Measurements from ENCODE around the gene FARSA. TPM values are rescaled to one million over a fixed set of nuclear protein-coding genes. Genes with fewer than 3 reads are reported as not detected.

FARSA gene
- total and polyA plus RNA-seq, 10 of the 15 experiments (the other 5 are each of a cell fraction or from before 2014, with no cell fraction given) = 20.3 to 212 (median 76.4) TPM

- H4K20me1 ChIP-seq (ENCODE audit: control insufficient read depth, insufficient read depth) = no peaks in the 10 kb centered on the region
- no peak for DNase-seq (ENCODE audit: low read depth, low spot score)
- BruUV-seq (replicated peaks) = TSS peak; percentile 43
- WGBS (ENCODE audit: insufficient coverage, insufficient replicate concordance, low lambda C conversion rate, missing lambda C conversion rate) = 34% methylated on average over 14 of the region's 14 CpGs
- peaks cover 40% of the 10 kb centered on the region for H3K79me2 ChIP-seq (ENCODE audit: control insufficient read depth, insufficient read depth, low read length)
- H3K9me3 ChIP-seq (replicated peaks; ENCODE audit: control insufficient read depth, insufficient read depth, low read length) = no peaks in the 10 kb centered on the region
- in situ Hi-C loops (cut with MboI) (no loop called here), intact Hi-C loops (cut with micrococcal nuclease; ENCODE audit: unreplicated experiment) (no loop called here)
- H3K4me3 ChIP-seq = peak overlapping the region; percentile 82
- FAIRE-seq = peak; percentile 56
- peaks cover 29% of the 10 kb centered on the region for H3K4me1 ChIP-seq (ENCODE audit: control insufficient read depth, insufficient read depth, low read length)
- RAD21 ChIA-PET (ENCODE audit: unreplicated experiment) = interaction anchor here (0.9 kb wide), 1 partner anchor 56 kb away, joined by 3 read pairs; the partner anchor contains the start of gene GCDH
- peak overlapping the region; percentile 93 for H3K4me2 ChIP-seq (ENCODE audit: control insufficient read depth, insufficient read depth)
- peaks cover 30 to 31% of the 10 kb centered on the region in 2 experiments for H3K36me3 ChIP-seq (ENCODE audit: control insufficient read depth in 2 of 2, insufficient read depth in 2 of 2, low read length in 1 of 2)
- H3K9ac ChIP-seq (ENCODE audit: control insufficient read depth, insufficient read depth, low read length) = peak overlapping the region; percentile 95
- SMC1A ChIA-PET (ENCODE audit: uncharacterized antibody, unreplicated experiment) = interaction anchor here (0.9 kb wide), 1 partner anchor 48 kb away, joined by 4 read pairs; no protein-coding TSS in a partner anchor
- ATAC-seq = no peak
- CTCF ChIA-PET = interaction anchor here (1.3 kb wide), 1 partner anchor 18 kb away, joined by 11 read pairs; no protein-coding TSS in a partner anchor
- TF ChIP-seq POLR2AphosphoS2 (IDR thresholded peaks at IDR 0.05; ENCODE audit: low read depth, low read length) (0 out of 2 replicates have a peak, but pooled peaks have one; percentile 3), TCF7 (IDR thresholded peaks at IDR 0.05; ENCODE audit: borderline replicate concordance) (no peak)
- no peak overlapping the region for H2AFZ ChIP-seq (ENCODE audit: control insufficient read depth, low read depth, low read length)
- peak overlapping the region; percentile 85 for H3K27ac ChIP-seq (ENCODE audit: control insufficient read depth, insufficient read depth)
- H3K27me3 ChIP-seq (replicated peaks in 1 of 2; ENCODE audit: control insufficient read depth in 2 of 2, insufficient read depth in 2 of 2, low read length in 1 of 2) = no peaks in the 10 kb centered on the region
- POLR2A ChIA-PET = interaction anchor here (0.6 to 1.3 kb wide), 8 partner anchors 8 to 102 kb away, joined by 3 to 7 read pairs (median 3); partner anchors contain the start of gene GCDH
Measured at GRCh38 chr19:12946731-12947496, 13.4 kb upstream of the FARSA start.

- RAD21 ChIA-PET (ENCODE audit: unreplicated experiment) = interaction anchor here (0.9 kb wide), 1 partner anchor 56 kb away, joined by 3 read pairs; the partner anchor contains the start of gene GCDH
- intact Hi-C loops (cut with micrococcal nuclease; ENCODE audit: unreplicated experiment) (no loop called here), in situ Hi-C loops (cut with MboI) (no loop called here)
- Histone ChIP-seq H4K20me1 (ENCODE audit: control insufficient read depth, insufficient read depth) (no peaks in the 10 kb centered on the region), H3K9ac (ENCODE audit: control insufficient read depth, insufficient read depth, low read length) (peak overlapping the region; percentile 95), H3K4me1 (ENCODE audit: control insufficient read depth, insufficient read depth, low read length) (peaks cover 36% of the 10 kb centered on the region), H3K36me3 (ENCODE audit: control insufficient read depth in 2 of 2, insufficient read depth in 2 of 2, low read length in 1 of 2) (peaks cover 28 to 32% of the 10 kb centered on the region in 2 experiments), H3K4me3 (peak overlapping the region; percentile 82), H3K9me3 (replicated peaks; ENCODE audit: control insufficient read depth, insufficient read depth, low read length) (no peaks in the 10 kb centered on the region), H3K27me3 (replicated peaks in 1 of 2; ENCODE audit: control insufficient read depth in 2 of 2, insufficient read depth in 2 of 2, low read length in 1 of 2) (no peaks in the 10 kb centered on the region), H2AFZ (ENCODE audit: control insufficient read depth, low read depth, low read length) (no peak overlapping the region), H3K4me2 (ENCODE audit: control insufficient read depth, insufficient read depth) (peak overlapping the region; percentile 93), H3K27ac (ENCODE audit: control insufficient read depth, insufficient read depth) (peak overlapping the region; percentile 85), H3K79me2 (ENCODE audit: control insufficient read depth, insufficient read depth, low read length) (peaks cover 47% of the 10 kb centered on the region)
- CTCF ChIA-PET = interaction anchor here (1.3 kb wide), 1 partner anchor 19 kb away, joined by 11 read pairs; no protein-coding TSS in a partner anchor
- ATAC-seq = peak; percentile 77
- BruUV-seq (replicated peaks) = no TSS peak
- no peak for FAIRE-seq
- under 1% methylated on average over 34 of the region's 40 CpGs for WGBS (ENCODE audit: insufficient coverage, insufficient replicate concordance, low lambda C conversion rate, missing lambda C conversion rate)
- POLR2A ChIA-PET = interaction anchor here (0.6 to 1.3 kb wide), 8 partner anchors 9 to 101 kb away, joined by 3 to 7 read pairs (median 3); partner anchors contain the start of gene GCDH
- SMC1A ChIA-PET (ENCODE audit: uncharacterized antibody, unreplicated experiment) = interaction anchor here (0.9 kb wide), 1 partner anchor 47 kb away, joined by 4 read pairs; no protein-coding TSS in a partner anchor
- DNase-seq (ENCODE audit: low read depth, low spot score) = no peak
- no peak for TF ChIP-seq NR2C1 (IDR thresholded peaks at IDR 0.05)
- no peak for TF ChIP-seq CBX3 (IDR thresholded peaks at IDR 0.05; ENCODE audit: borderline replicate concordance, low read depth)
- peak; percentile 50; the same call in 1 of the 2 replicates for TF ChIP-seq CHD2 (IDR thresholded peaks at IDR 0.05; ENCODE audit: borderline replicate concordance, low read depth, low read length)
- no peak for TF ChIP-seq SP1 (IDR thresholded peaks at IDR 0.05; ENCODE audit: low read depth, low read length)
- TF ChIP-seq ZBED1 (IDR thresholded peaks at IDR 0.05; ENCODE audit: borderline replicate concordance) = no peak
- 0 out of 2 replicates have a peak, but pooled peaks have one; percentile 9 for TF ChIP-seq PAX5 (IDR thresholded peaks at IDR 0.05; ENCODE audit: borderline replicate concordance, low read depth, low read length)
- TF ChIP-seq, protein P1, sequence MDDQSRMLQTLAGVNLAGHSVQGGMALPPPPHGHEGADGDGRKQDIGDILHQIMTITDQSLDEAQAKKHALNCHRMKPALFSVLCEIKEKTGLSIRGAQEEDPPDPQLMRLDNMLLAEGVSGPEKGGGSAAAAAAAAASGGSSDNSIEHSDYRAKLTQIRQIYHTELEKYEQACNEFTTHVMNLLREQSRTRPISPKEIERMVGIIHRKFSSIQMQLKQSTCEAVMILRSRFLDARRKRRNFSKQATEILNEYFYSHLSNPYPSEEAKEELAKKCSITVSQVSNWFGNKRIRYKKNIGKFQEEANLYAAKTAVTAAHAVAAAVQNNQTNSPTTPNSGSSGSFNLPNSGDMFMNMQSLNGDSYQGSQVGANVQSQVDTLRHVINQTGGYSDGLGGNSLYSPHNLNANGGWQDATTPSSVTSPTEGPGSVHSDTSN (IDR thresholded peaks at IDR 0.05; ENCODE audit: insufficient replicate concordance, low read depth, low read length) = no peak
- TF ChIP-seq MEF2A (IDR thresholded peaks at IDR 0.05; ENCODE audit: insufficient read depth, low read depth, low read length) = no peak
- TF ChIP-seq, protein P2, sequence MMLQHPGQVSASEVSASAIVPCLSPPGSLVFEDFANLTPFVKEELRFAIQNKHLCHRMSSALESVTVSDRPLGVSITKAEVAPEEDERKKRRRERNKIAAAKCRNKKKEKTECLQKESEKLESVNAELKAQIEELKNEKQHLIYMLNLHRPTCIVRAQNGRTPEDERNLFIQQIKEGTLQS (IDR thresholded peaks at IDR 0.05; ENCODE audit: borderline replicate concordance, extremely low read depth, low read depth, low read length) = no peak
- TF ChIP-seq TBL1XR1 (IDR thresholded peaks at IDR 0.05; ENCODE audit: low read depth, low read length) = no peak
- no peak for TF ChIP-seq SIN3A (IDR thresholded peaks at IDR 0.05; ENCODE audit: low read depth, low read length)
- TF ChIP-seq POLR2AphosphoS2 (IDR thresholded peaks at IDR 0.05; ENCODE audit: low read depth, low read length) = 0 out of 2 replicates have a peak, but pooled peaks have one; percentile 17
Measured at GRCh38 chr19:12946092-12946721, 12.7 kb upstream of the FARSA start.

All from GM12878 (cell line).